Pancreas (tissue), 10 donors: ENCODE data around the gene FAM43B. TPM values are rescaled to one million over a fixed set of nuclear protein-coding genes. Genes with fewer than 3 reads are reported as not detected.
A peak's percentile ranks its signal among the peaks of the same experiment; 100 is the strongest.

Experiments used
- ATAC-seq, 4 donors: fragments of 200-7000 bp; cut with Tn5 transposase; one replicate each; pipeline versions ENCODE4 v1.8.0 to v1.9.1; 2020; ENCODE audit warnings: mild to moderate bottlenecking in 4 of 4, moderate library complexity in 4 of 4
- DNase-seq, 6 donors: peaks; one replicate each; pipeline ENCODE4 v3.0.0-alpha.2; 2020
- FAIRE-seq: peaks from 2 replicates; lab custom pipeline; 2012; peaks lifted over from hg19 to GRCh38; lab: Jason Lieb, UNC
- H3K27ac ChIP-seq, 4 donors: fragments of 200-600 bp; sonication (generic); 1 replicate in 3 of 4; 2 replicates in 1 of 4; pipeline versions ENCODE4 v1.5.0 to v1.8.0; 2020
- H3K27me3 ChIP-seq, 4 donors: fragments of 200-600 bp; one replicate each; pipeline ENCODE4 v1.8.0; 2021
- H3K36me3 ChIP-seq, 3 donors: fragments of 200-600 bp; sonication (generic) in 1 of 3; one replicate each; pipeline versions ENCODE4 v1.5.0 to v1.8.0; 2020 to 2021
- H3K4me1 ChIP-seq, 3 donors: fragments of 200-600 bp; one replicate each; pipeline ENCODE4 v1.8.0; 2021
- H3K4me3 ChIP-seq, 4 donors: fragments of 200-600 bp; sonication (generic) in 2 of 4; one replicate each; pipeline versions ENCODE4 v1.5.0 to v1.8.0; 2020 to 2021
- H3K9me3 ChIP-seq, 4 donors: fragments of 200-600 bp; one replicate each; pipeline ENCODE4 v1.8.0; 2021
- WGBS, 2 donors: extraction: QIAGEN DNeasy Blood & Tissue Kit; methylation state at CpG; one replicate each; pipeline ENCODE4 v1.1.7; 2013; 5-methylcytosine and 5-hydroxymethylcytosine counted together
- intact Hi-C, 3 donors: fragments of 100-400 bp; cut with DNase I; formaldehyde crosslinking; loops; one replicate each; pipeline versions ENCODE4 v1.11.1 to v1.14.2; 2022
- polyA plus RNA-seq, 2 donors: library from polyadenylated mRNA; stranded (reverse); fragments of 200-250 nt; gene quantifications; one replicate each; pipeline ENCODE4 v1.2.3, GENCODE V29; 2013
- total RNA-seq, 6 donors: library from RNA; stranded (reverse); fragmentation: NEBNext Ultra II Directional in 4 of 6; extraction: Animal tissue kit (Norgen Biotek cat#: 25700) in 4 of 6; gene quantifications; one replicate each; pipeline versions ENCODE4 v1.2.1 to v1.2.4, GENCODE V29; 2021 to 2023
- TF ChIP-seq, protein P1 (sequence below), 4 donors: fragments of 200-600 bp; sonication (generic) in 3 of 4; IDR thresholded peaks; one replicate each; pipeline versions ENCODE4 v1.5.0 to v1.8.0; 2021; ENCODE audit warnings: antibody characterized with exemption in 4 of 4
- donor health status: healthy with polysubstance abuse.
- donor health status: DM: no; HTN: no; CAD: no; lungs with moderate emphysema.
- donor health status: DM: no; HTN: no; CAD: no.
- donor health status: control.
- donor health status: control.
- donor health status: Bipolar disorder and iron deficiency.
- donor health status: DM: yes; HTN: yes; CAD: no.
- donor health status: DM: no; HTN: no; CAD: no.
- donor health status: DM: no; HTN: no; CAD: no.
- donor health status: DM: yes; HTN: yes; CAD: no.

The FAM43B gene
- total and polyA plus RNA-seq, 8 donors: 0.14 to 0.72 (median 0.28) TPM; not detected in 1

DNA sequence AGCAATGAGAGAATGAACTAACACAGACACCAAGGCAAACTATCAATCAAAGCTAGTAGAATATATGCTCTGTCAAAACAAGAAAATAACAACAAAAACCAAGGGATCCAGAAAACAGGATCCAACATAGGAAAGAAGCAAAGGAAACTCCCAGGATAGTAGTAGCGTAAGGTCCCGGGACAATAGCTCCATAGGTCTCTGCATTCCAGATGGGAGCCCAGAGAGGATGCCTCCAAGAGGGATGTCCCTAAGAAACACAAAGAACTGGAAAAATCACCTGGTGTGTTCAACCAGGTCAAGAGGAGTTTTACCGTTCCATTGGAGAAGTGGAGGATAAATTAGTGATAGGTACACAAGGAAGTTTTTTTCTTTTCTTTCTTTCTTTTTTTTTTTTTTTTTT, 5.7 kb upstream of the FAM43B start:
- no peaks in the 10 kb centered on the region for H3K27me3 ChIP-seq
- no peak for FAIRE-seq

DNA sequence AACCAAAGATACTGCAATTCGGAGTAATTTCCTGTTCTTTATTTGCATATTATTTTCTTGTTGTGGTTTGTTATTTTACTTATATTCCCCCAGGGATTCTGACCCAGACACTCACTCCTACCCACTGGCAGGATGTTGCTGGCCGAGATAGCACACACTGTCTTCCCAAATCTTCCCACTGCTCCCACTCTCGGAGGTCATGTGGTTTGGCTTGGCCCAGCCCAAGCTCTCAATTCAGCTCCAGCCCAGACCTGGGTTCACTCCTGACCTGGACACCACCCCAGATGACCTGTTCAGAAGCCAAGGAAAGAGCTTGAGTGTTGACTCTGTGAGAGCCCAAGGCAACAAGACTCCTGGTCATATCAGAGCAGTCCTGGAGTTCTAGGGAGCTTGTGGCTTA, 1.2 kb upstream of the FAM43B start:
- WGBS, 2 donors: 38 to 57% methylated on average over 3 of the region's 3 CpGs
- Histone ChIP-seq H3K4me3 (no peak overlapping the region), H3K27me3 (peaks cover 0 to 6% (median 1%) of the 10 kb centered on the region in 4 donors), H3K36me3 (no peaks in the 10 kb centered on the region), H3K9me3 (no peaks in the 10 kb centered on the region), H3K27ac (no peak overlapping the region), H3K4me1 (no peaks in the 10 kb centered on the region)
- FAIRE-seq: no peak
- peak in 1 of 4 donors; percentile 25 for ATAC-seq
- DNase-seq: no peak
- intact Hi-C loops: no loop called here
- TF ChIP-seq, protein P1, sequence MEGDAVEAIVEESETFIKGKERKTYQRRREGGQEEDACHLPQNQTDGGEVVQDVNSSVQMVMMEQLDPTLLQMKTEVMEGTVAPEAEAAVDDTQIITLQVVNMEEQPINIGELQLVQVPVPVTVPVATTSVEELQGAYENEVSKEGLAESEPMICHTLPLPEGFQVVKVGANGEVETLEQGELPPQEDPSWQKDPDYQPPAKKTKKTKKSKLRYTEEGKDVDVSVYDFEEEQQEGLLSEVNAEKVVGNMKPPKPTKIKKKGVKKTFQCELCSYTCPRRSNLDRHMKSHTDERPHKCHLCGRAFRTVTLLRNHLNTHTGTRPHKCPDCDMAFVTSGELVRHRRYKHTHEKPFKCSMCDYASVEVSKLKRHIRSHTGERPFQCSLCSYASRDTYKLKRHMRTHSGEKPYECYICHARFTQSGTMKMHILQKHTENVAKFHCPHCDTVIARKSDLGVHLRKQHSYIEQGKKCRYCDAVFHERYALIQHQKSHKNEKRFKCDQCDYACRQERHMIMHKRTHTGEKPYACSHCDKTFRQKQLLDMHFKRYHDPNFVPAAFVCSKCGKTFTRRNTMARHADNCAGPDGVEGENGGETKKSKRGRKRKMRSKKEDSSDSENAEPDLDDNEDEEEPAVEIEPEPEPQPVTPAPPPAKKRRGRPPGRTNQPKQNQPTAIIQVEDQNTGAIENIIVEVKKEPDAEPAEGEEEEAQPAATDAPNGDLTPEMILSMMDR (IDR thresholded peaks at IDR 0.05): no peak

More for the DNA sequence above, 5.7 kb upstream of the FAM43B start:
- H3K36me3 ChIP-seq: no peaks in the 10 kb centered on the region
- no peak overlapping the region for H3K27ac ChIP-seq
- WGBS, 2 donors: 79% methylated on average over 3 of the region's 3 CpGs
- DNase-seq: no peak
- TF ChIP-seq, protein P1 (IDR thresholded peaks at IDR 0.05): no peak
- intact Hi-C loops: no loop called here
- H3K4me1 ChIP-seq: no peaks in the 10 kb centered on the region
- no peaks in the 10 kb centered on the region for H3K9me3 ChIP-seq
- no peak for ATAC-seq
- H3K4me3 ChIP-seq: no peak overlapping the region

DNA sequence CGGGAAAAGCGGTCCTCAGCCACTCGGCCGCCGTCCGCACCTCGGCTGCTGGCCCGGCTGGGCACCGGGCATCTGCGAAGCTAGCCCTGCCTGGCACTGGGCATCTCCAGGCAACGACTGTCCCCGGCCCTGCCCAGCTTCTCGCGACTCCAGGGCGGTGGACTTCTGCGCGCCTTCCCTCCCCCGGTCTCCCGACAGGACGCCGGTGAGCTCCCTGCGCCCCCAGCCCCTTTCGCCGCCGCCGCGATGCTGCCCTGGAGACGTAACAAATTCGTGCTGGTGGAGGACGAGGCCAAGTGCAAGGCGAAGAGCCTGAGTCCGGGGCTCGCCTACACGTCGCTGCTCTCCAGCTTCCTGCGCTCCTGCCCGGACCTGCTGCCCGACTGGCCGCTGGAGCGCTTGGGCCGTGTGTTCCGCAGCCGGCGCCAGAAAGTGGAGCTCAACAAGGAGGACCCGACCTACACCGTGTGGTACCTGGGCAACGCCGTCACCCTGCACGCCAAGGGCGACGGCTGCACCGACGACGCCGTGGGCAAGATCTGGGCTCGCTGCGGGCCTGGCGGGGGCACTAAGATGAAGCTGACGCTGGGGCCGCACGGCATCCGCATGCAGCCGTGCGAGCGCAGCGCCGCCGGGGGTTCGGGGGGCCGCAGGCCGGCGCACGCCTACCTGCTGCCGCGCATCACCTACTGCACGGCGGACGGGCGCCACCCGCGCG, 514 bp downstream of the FAM43B start:
- ATAC-seq (peak in 1 of 4 donors; percentile 21), DNase-seq (peak in 1 of 6 donors; percentile 52), FAIRE-seq (no peak)
- peaks cover 0 to 6% (median 1%) of the 10 kb centered on the region in 4 donors for H3K27me3 ChIP-seq
- TF ChIP-seq, protein P1 (IDR thresholded peaks at IDR 0.05): no peak
- no peaks in the 10 kb centered on the region for H3K36me3 ChIP-seq
- H3K27ac ChIP-seq: no peak overlapping the region
- intact Hi-C loops: no loop called here
- H3K4me3 ChIP-seq: peak overlapping the region in 1 of 4 donors; percentile 26
- H3K9me3 ChIP-seq: no peaks in the 10 kb centered on the region
- 1 to 2% methylated on average over 81 to 82 of the region's 82 CpGs for WGBS, 2 donors
- H3K4me1 ChIP-seq: no peaks in the 10 kb centered on the region

DNA sequence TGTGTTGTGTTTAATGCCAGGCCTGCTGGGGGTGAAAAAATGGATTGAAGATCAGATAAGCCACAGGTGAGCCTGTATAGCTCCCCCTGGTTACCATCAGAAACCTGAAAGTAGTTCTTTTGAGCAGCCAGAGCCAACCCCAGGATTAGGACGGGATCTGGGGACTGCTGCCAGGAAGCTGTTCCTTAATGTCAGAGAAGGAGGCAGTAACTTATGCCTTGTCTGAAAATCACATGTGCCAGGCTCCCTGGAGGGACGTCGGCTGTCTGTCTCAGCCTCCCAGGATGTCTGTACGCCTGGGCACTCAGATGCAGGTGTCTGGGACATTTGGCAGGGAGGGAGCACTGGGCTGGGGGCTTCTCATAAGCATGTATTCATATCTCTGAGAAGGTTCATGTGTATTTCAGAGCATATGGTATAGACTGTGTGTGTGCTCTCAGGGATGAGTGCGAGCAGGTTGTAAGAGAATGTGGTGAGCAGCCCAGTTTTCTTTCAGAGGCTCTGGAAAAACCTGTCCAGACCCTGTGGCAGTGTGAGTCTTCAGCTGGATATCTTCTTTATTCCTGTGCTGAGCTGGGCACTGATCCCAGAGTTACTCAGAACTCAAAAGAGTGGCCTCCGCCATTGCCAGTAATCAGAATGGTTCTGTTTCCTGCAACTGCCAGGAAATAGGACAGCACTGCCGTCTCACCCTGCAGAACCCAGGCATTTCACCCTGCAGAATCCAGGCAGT, 2.8 kb downstream of the FAM43B start:
- no peaks in the 10 kb centered on the region for H3K36me3 ChIP-seq
- intact Hi-C loops: no loop called here
- whole genome bisulfite sequencing, 2 donors: 49 to 58% methylated on average over 7 of the region's 7 CpGs
- H3K27ac ChIP-seq: no peak overlapping the region
- ATAC-seq (no peak), FAIRE-seq (no peak), DNase-seq (no peak)
- no peaks in the 10 kb centered on the region for H3K9me3 ChIP-seq
- TF ChIP-seq, protein P1 (IDR thresholded peaks at IDR 0.05): no peak
- peaks cover 0 to 6% (median 1%) of the 10 kb centered on the region in 4 donors for H3K27me3 ChIP-seq
- H3K4me1 ChIP-seq: no peaks in the 10 kb centered on the region
- H3K4me3 ChIP-seq: no peak overlapping the region
